Measurements from ENCODE around the gene PLEKHA7.
"Not testable (repeated sequence)": the region's sequence is repeated elsewhere in the genome, so short reads cannot be mapped to it uniquely, and the experiment has no call there.

The PLEKHA7 gene

GRCh38 chr11:16909359-16910035 lies 104.7 kb downstream of the PLEKHA7 start:
- H3K4me3 ChIP-seq (ENCODE audit: low read length): no peak overlapping the region
- H3K9ac ChIP-seq (ENCODE audit: low read length): no peak overlapping the region
- H3K36me3 ChIP-seq (ENCODE audit: control insufficient read depth, insufficient read depth, low read length): no peaks in the 10 kb centered on the region
- peaks cover 52% of the 10 kb centered on the region for H3K4me1 ChIP-seq (ENCODE audit: control insufficient read depth, insufficient read depth, low read length)
- no peaks in the 10 kb centered on the region for H3K9me3 ChIP-seq (ENCODE audit: control insufficient read depth, low read length)
- no peaks in the 10 kb centered on the region for H3K27me3 ChIP-seq (ENCODE audit: control insufficient read depth, insufficient read depth, low read length)

- Histone ChIP-seq H3K36me3 (ENCODE audit: control insufficient read depth, insufficient read depth, low read length) (no peaks in the 10 kb centered on the region), H3K4me3 (ENCODE audit: low read length) (no peak overlapping the region), H3K9me3 (ENCODE audit: control insufficient read depth, low read length) (no peaks in the 10 kb centered on the region), H3K9ac (ENCODE audit: low read length) (no peak overlapping the region), H3K27me3 (ENCODE audit: control insufficient read depth, insufficient read depth, low read length) (no peaks in the 10 kb centered on the region), H3K4me1 (ENCODE audit: control insufficient read depth, insufficient read depth, low read length) (peaks cover 48% of the 10 kb centered on the region)
Measured at GRCh38 chr11:16905375-16905774, 108.8 kb downstream of the PLEKHA7 start.

- not testable (repeated sequence) for H3K27me3 ChIP-seq (ENCODE audit: control insufficient read depth, insufficient read depth, low read length); H3K4me3 ChIP-seq (ENCODE audit: low read length); H3K9me3 ChIP-seq (ENCODE audit: control insufficient read depth, low read length); H3K36me3 ChIP-seq (ENCODE audit: control insufficient read depth, insufficient read depth, low read length); H3K9ac ChIP-seq (ENCODE audit: low read length)
- H3K4me1 ChIP-seq (ENCODE audit: control insufficient read depth, insufficient read depth, low read length): peaks cover 46% of the 10 kb centered on the region
Measured at GRCh38 chr11:16904761-16905160, 109.5 kb downstream of the PLEKHA7 start.

GRCh38 chr11:16902781-16903378 lies 111.3 kb downstream of the PLEKHA7 start:
- H3K36me3 ChIP-seq (ENCODE audit: control insufficient read depth, insufficient read depth, low read length): no peaks in the 10 kb centered on the region
- no peak overlapping the region for H3K9ac ChIP-seq (ENCODE audit: low read length)
- H3K27me3 ChIP-seq (ENCODE audit: control insufficient read depth, insufficient read depth, low read length): no peaks in the 10 kb centered on the region
- no peak overlapping the region for H3K4me3 ChIP-seq (ENCODE audit: low read length)
- no peaks in the 10 kb centered on the region for H3K9me3 ChIP-seq (ENCODE audit: control insufficient read depth, low read length)
- H3K4me1 ChIP-seq (ENCODE audit: control insufficient read depth, insufficient read depth, low read length): peaks cover 58% of the 10 kb centered on the region

GRCh38 chr11:16902182-16902581 lies 112.0 kb downstream of the PLEKHA7 start:
- H3K36me3 ChIP-seq (ENCODE audit: control insufficient read depth, insufficient read depth, low read length): no peaks in the 10 kb centered on the region
- no peak overlapping the region for H3K4me3 ChIP-seq (ENCODE audit: low read length)

GRCh38 chr11:16900491-16900890 lies 113.7 kb downstream of the PLEKHA7 start:
- H3K9me3 ChIP-seq (ENCODE audit: control insufficient read depth, low read length): no peaks in the 10 kb centered on the region
- no peaks in the 10 kb centered on the region for H3K36me3 ChIP-seq (ENCODE audit: control insufficient read depth, insufficient read depth, low read length)
- no peak overlapping the region for H3K9ac ChIP-seq (ENCODE audit: low read length)
- no peak overlapping the region for H3K4me3 ChIP-seq (ENCODE audit: low read length)
- no peaks in the 10 kb centered on the region for H3K27me3 ChIP-seq (ENCODE audit: control insufficient read depth, insufficient read depth, low read length)
- peaks cover 64% of the 10 kb centered on the region for H3K4me1 ChIP-seq (ENCODE audit: control insufficient read depth, insufficient read depth, low read length)

More at GRCh38 chr11:16902182-16902581, 112.0 kb downstream of the PLEKHA7 start:
- Histone ChIP-seq H3K4me1 (ENCODE audit: control insufficient read depth, insufficient read depth, low read length) (peaks cover 62% of the 10 kb centered on the region), H3K27me3 (ENCODE audit: control insufficient read depth, insufficient read depth, low read length) (no peaks in the 10 kb centered on the region), H3K9me3 (ENCODE audit: control insufficient read depth, low read length) (no peaks in the 10 kb centered on the region), H3K9ac (ENCODE audit: low read length) (no peak overlapping the region)

- H3K4me3 ChIP-seq (ENCODE audit: low read length): no peak overlapping the region
- no peaks in the 10 kb centered on the region for H3K27me3 ChIP-seq (ENCODE audit: control insufficient read depth, insufficient read depth, low read length)
- H3K9ac ChIP-seq (ENCODE audit: low read length): no peak overlapping the region
- H3K9me3 ChIP-seq (ENCODE audit: control insufficient read depth, low read length): no peaks in the 10 kb centered on the region
- H3K4me1 ChIP-seq (ENCODE audit: control insufficient read depth, insufficient read depth, low read length): peaks cover 61% of the 10 kb centered on the region
- H3K36me3 ChIP-seq (ENCODE audit: control insufficient read depth, insufficient read depth, low read length): no peaks in the 10 kb centered on the region
Measured at GRCh38 chr11:16899708-16900303, 114.4 kb downstream of the PLEKHA7 start.

GRCh38 chr11:16898274-16898985 lies 115.8 kb downstream of the PLEKHA7 start:
- Histone ChIP-seq H3K9ac (ENCODE audit: low read length) (no peak overlapping the region), H3K27me3 (ENCODE audit: control insufficient read depth, insufficient read depth, low read length) (no peaks in the 10 kb centered on the region), H3K36me3 (ENCODE audit: control insufficient read depth, insufficient read depth, low read length) (no peaks in the 10 kb centered on the region), H3K4me1 (ENCODE audit: control insufficient read depth, insufficient read depth, low read length) (peaks cover 60% of the 10 kb centered on the region), H3K9me3 (ENCODE audit: control insufficient read depth, low read length) (no peaks in the 10 kb centered on the region), H3K4me3 (ENCODE audit: low read length) (no peak overlapping the region)

- no peak overlapping the region for H3K4me3 ChIP-seq (ENCODE audit: low read length)
- peaks cover 60% of the 10 kb centered on the region for H3K4me1 ChIP-seq (ENCODE audit: control insufficient read depth, insufficient read depth, low read length)
- no peaks in the 10 kb centered on the region for H3K9me3 ChIP-seq (ENCODE audit: control insufficient read depth, low read length)
- no peaks in the 10 kb centered on the region for H3K36me3 ChIP-seq (ENCODE audit: control insufficient read depth, insufficient read depth, low read length)
- H3K9ac ChIP-seq (ENCODE audit: low read length): no peak overlapping the region
- H3K27me3 ChIP-seq (ENCODE audit: control insufficient read depth, insufficient read depth, low read length): no peaks in the 10 kb centered on the region
Measured at GRCh38 chr11:16897470-16898061, 116.6 kb downstream of the PLEKHA7 start.

GRCh38 chr11:16896729-16897469 lies 117.3 kb downstream of the PLEKHA7 start:
- Histone ChIP-seq H3K9ac (ENCODE audit: low read length) (no peak overlapping the region), H3K9me3 (ENCODE audit: control insufficient read depth, low read length) (no peaks in the 10 kb centered on the region), H3K4me3 (ENCODE audit: low read length) (no peak overlapping the region), H3K4me1 (ENCODE audit: control insufficient read depth, insufficient read depth, low read length) (peaks cover 59% of the 10 kb centered on the region), H3K36me3 (ENCODE audit: control insufficient read depth, insufficient read depth, low read length) (no peaks in the 10 kb centered on the region), H3K27me3 (ENCODE audit: control insufficient read depth, insufficient read depth, low read length) (no peaks in the 10 kb centered on the region)

GRCh38 chr11:16895306-16895705 lies 118.9 kb downstream of the PLEKHA7 start:
- peaks cover 66% of the 10 kb centered on the region for H3K4me1 ChIP-seq (ENCODE audit: control insufficient read depth, insufficient read depth, low read length)
- H3K4me3 ChIP-seq (ENCODE audit: low read length): no peak overlapping the region
- H3K36me3 ChIP-seq (ENCODE audit: control insufficient read depth, insufficient read depth, low read length): no peaks in the 10 kb centered on the region
- H3K9ac ChIP-seq (ENCODE audit: low read length): no peak overlapping the region
- no peaks in the 10 kb centered on the region for H3K27me3 ChIP-seq (ENCODE audit: control insufficient read depth, insufficient read depth, low read length)
- no peaks in the 10 kb centered on the region for H3K9me3 ChIP-seq (ENCODE audit: control insufficient read depth, low read length)
